ENCODE measurements around the gene AAGAB.
"Not testable (repeated sequence)": the region's sequence is repeated elsewhere in the genome, so short reads cannot be mapped to it uniquely, and the experiment has no call there.

AAGAB gene

GRCh38 chr15:67253101-67253500 is 1.4 kb downstream of the AAGAB start:
- no peak for DNase-seq

- DNase-seq = no peak
Observed at GRCh38 chr15:67251318-67251717, 3.1 kb downstream of the AAGAB start.

- DNase-seq = no peak
Observed at GRCh38 chr15:67249830-67250229, 4.6 kb downstream of the AAGAB start.

- no peak for DNase-seq
Observed at GRCh38 chr15:67248011-67248505, 6.4 kb downstream of the AAGAB start.

- DNase-seq = not testable (repeated sequence)
Observed at GRCh38 chr15:67246606-67247005, 7.9 kb downstream of the AAGAB start.

GRCh38 chr15:67244971-67245478 is 9.4 kb downstream of the AAGAB start:
- DNase-seq = no peak

GRCh38 chr15:67242708-67243111 is 11.8 kb downstream of the AAGAB start:
- no peak for DNase-seq

GRCh38 chr15:67241132-67241855 is 13.2 kb downstream of the AAGAB start:
- no peak for DNase-seq

GRCh38 chr15:67240235-67241131 is 14.0 kb downstream of the AAGAB start:
- no peak for DNase-seq

GRCh38 chr15:67232591-67232990 is 21.9 kb downstream of the AAGAB start:
- DNase-seq = no peak

GRCh38 chr15:67230504-67230903 is 24.0 kb downstream of the AAGAB start:
- DNase-seq = no peak

- no peak for DNase-seq
Observed at GRCh38 chr15:67228286-67228685, 26.2 kb downstream of the AAGAB start.

GRCh38 chr15:67227846-67228245 is 26.6 kb downstream of the AAGAB start:
- DNase-seq = no peak

- DNase-seq = no peak
Observed at GRCh38 chr15:67227431-67227830, 27.0 kb downstream of the AAGAB start.

- no peak for DNase-seq
Observed at GRCh38 chr15:67225336-67225735, 29.1 kb downstream of the AAGAB start.

- no peak for DNase-seq
Observed at GRCh38 chr15:67224889-67225288, 29.6 kb downstream of the AAGAB start.

- DNase-seq = no peak
Observed at GRCh38 chr15:67219288-67219687, 35.2 kb downstream of the AAGAB start.

- DNase-seq = no peak
Observed at GRCh38 chr15:67218428-67218827, 36.0 kb downstream of the AAGAB start.

GRCh38 chr15:67216859-67217258 is 37.6 kb downstream of the AAGAB start:
- no peak for DNase-seq

- no peak for DNase-seq
Observed at GRCh38 chr15:67215102-67215501, 39.4 kb downstream of the AAGAB start.

- no peak for DNase-seq
Observed at GRCh38 chr15:67212684-67213367, 41.6 kb downstream of the AAGAB start.

GRCh38 chr15:67210555-67211168 is 43.8 kb downstream of the AAGAB start:
- no peak for DNase-seq

- DNase-seq = no peak
Observed at GRCh38 chr15:67208396-67208795, 46.1 kb downstream of the AAGAB start.
